Neural progenitor cell (in vitro differentiated cells): ENCODE measurements around the gene USP32.

Source experiments
- EZH2phosphoT487 ChIP-seq: fragments of 200-600 bp; sonication (generic); IDR thresholded peaks from 2 replicates; pipeline ENCODE4 v1.6.1; 2017; ENCODE audit warnings: antibody characterized with exemption
- TF ChIP-seq, protein P1 (sequence below): fragments of 200-600 bp; sonication (generic); IDR thresholded peaks from 2 replicates; pipeline ENCODE4 v1.5.1; 2017; ENCODE audit warnings: antibody characterized with exemption, mild to moderate bottlenecking

DNA sequence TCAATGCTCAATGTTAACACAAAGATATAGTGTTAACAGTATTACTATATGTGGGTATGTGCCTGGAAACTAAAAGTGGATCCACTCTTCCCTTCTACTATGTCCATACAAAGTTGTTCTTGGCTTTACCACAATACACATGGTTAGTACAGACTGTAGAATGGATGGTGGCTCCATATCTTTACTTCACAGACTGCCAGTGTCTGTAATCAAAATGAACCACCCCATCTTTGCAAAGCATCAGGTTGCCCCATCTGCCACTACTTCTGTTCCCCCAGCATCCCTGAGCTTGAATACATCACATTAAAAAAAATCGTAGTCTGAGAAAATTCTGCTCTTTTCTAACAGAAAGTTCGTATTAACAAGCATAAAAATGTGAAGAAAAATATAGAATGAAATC, 30.0 kb downstream of the USP32 start:
- TF ChIP-seq, protein P1, sequence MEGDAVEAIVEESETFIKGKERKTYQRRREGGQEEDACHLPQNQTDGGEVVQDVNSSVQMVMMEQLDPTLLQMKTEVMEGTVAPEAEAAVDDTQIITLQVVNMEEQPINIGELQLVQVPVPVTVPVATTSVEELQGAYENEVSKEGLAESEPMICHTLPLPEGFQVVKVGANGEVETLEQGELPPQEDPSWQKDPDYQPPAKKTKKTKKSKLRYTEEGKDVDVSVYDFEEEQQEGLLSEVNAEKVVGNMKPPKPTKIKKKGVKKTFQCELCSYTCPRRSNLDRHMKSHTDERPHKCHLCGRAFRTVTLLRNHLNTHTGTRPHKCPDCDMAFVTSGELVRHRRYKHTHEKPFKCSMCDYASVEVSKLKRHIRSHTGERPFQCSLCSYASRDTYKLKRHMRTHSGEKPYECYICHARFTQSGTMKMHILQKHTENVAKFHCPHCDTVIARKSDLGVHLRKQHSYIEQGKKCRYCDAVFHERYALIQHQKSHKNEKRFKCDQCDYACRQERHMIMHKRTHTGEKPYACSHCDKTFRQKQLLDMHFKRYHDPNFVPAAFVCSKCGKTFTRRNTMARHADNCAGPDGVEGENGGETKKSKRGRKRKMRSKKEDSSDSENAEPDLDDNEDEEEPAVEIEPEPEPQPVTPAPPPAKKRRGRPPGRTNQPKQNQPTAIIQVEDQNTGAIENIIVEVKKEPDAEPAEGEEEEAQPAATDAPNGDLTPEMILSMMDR = no peak
- no peak for TF ChIP-seq EZH2phosphoT487
